GM12892 (cell line): ENCODE measurements around the gene EEF1AKMT3.
A peak's percentile ranks its signal among the peaks of the same experiment; 100 is the strongest.
"Not testable (repeated sequence)": the region's sequence is repeated elsewhere in the genome, so short reads cannot be mapped to it uniquely, and the experiment has no call there.

Experiments
- DNase-seq: peaks from one replicate; pipeline ENCODE4 v3.0.0; 2011; ENCODE audit not compliant: insufficient read length
- FAIRE-seq: peaks from 2 replicates; lab custom pipeline; 2011; peaks lifted over from hg19 to GRCh38; lab: Jason Lieb, UNC
- POLR2A ChIP-seq: IDR thresholded peaks from 2 replicates; pipeline ENCODE4 v1.6.1; 2011; ENCODE audit warnings: low read depth, low read length, control low read depth
- POLR2AphosphoS5 ChIP-seq: IDR thresholded peaks from 2 replicates; pipeline ENCODE4 v1.6.1; 2011; ENCODE audit warnings: low read depth, low read length, control low read depth
- TAF1 ChIP-seq: IDR thresholded peaks from 2 replicates; pipeline ENCODE4 v1.6.1; 2011; ENCODE audit warnings: low read depth, mild to moderate bottlenecking, control low read depth, low read length, borderline replicate concordance

EEF1AKMT3 gene

GRCh38 chr12:57817261-57817989 is 45.0 kb downstream of the EEF1AKMT3 start:
- TF ChIP-seq POLR2AphosphoS5, result no peak
- TF ChIP-seq TAF1, result no peak
- TF ChIP-seq POLR2A, result no peak
- no peak for DNase-seq

GRCh38 chr12:57817990-57818331 is 45.5 kb downstream of the EEF1AKMT3 start:
- not testable (repeated sequence) for FAIRE-seq

More at GRCh38 chr12:57817261-57817989, 45.0 kb downstream of the EEF1AKMT3 start:
- no peak for FAIRE-seq

GRCh38 chr12:57820119-57820518 is 47.7 kb downstream of the EEF1AKMT3 start:
- not testable (repeated sequence) for DNase-seq, FAIRE-seq

More at GRCh38 chr12:57817990-57818331, 45.5 kb downstream of the EEF1AKMT3 start:
- not testable (repeated sequence) for DNase-seq

- DNase-seq, FAIRE-seq: not testable (repeated sequence)
- TF ChIP-seq POLR2A, result 0 out of 2 replicates have a peak, but pooled peaks have one; percentile 41
Measured at GRCh38 chr12:57821015-57821414, 48.6 kb downstream of the EEF1AKMT3 start.

- FAIRE-seq, result no peak
- no peak for DNase-seq
- TF ChIP-seq POLR2AphosphoS5, result no peak
- no peak for TF ChIP-seq POLR2A
- no peak for TF ChIP-seq TAF1
Measured at GRCh38 chr12:57821474-57822214, 49.2 kb downstream of the EEF1AKMT3 start.

- TF ChIP-seq POLR2A, result no peak
- no peak for TF ChIP-seq TAF1
- TF ChIP-seq POLR2AphosphoS5, result no peak
- no peak for DNase-seq
- no peak for FAIRE-seq
Measured at GRCh38 chr12:57822392-57823130, 50.1 kb downstream of the EEF1AKMT3 start.

- no peak for DNase-seq
- TF ChIP-seq TAF1, result no peak
- TF ChIP-seq POLR2AphosphoS5, result no peak
- TF ChIP-seq POLR2A, result no peak
- FAIRE-seq, result no peak
Measured at GRCh38 chr12:57823131-57823907, 50.9 kb downstream of the EEF1AKMT3 start.

GRCh38 chr12:57823908-57824640 is 51.7 kb downstream of the EEF1AKMT3 start:
- no peak for TF ChIP-seq POLR2AphosphoS5
- TF ChIP-seq TAF1, result no peak
- TF ChIP-seq POLR2A, result no peak
- DNase-seq (no peak), FAIRE-seq (no peak)

- DNase-seq, result no peak
- TF ChIP-seq POLR2A (no peak), POLR2AphosphoS5 (no peak), TAF1 (no peak)
- no peak for FAIRE-seq
Measured at GRCh38 chr12:57825451-57825850, 53.0 kb downstream of the EEF1AKMT3 start.

GRCh38 chr12:57826400-57826799 is 54.0 kb downstream of the EEF1AKMT3 start:
- DNase-seq (no peak), FAIRE-seq (no peak)
- no peak for TF ChIP-seq POLR2AphosphoS5
- TF ChIP-seq POLR2A, result no peak
- no peak for TF ChIP-seq TAF1

GRCh38 chr12:57826966-57827365 is 54.6 kb downstream of the EEF1AKMT3 start:
- DNase-seq (no peak), FAIRE-seq (peak; percentile 33)
- TF ChIP-seq POLR2A (no peak), TAF1 (no peak), POLR2AphosphoS5 (no peak)

GRCh38 chr12:57829025-57829777 is 56.8 kb downstream of the EEF1AKMT3 start:
- no peak for FAIRE-seq
- TF ChIP-seq TAF1, result no peak
- TF ChIP-seq POLR2A, result no peak
- TF ChIP-seq POLR2AphosphoS5, result no peak
- no peak for DNase-seq
